VCaP (cell line): ENCODE results near the gene LRRC70.
"Not testable (repeated sequence)": the region's sequence is repeated elsewhere in the genome, so short reads cannot be mapped to it uniquely, and the experiment has no call there.

Experiments
- H3K27ac ChIP-seq: fragments of 450-650 bp; 2 replicates; pipeline ENCODE4 v1.5.1; 2017
- TF ChIP-seq, protein P1 (sequence below): fragments of 450-650 bp; conservative IDR thresholded peaks from 2 replicates; pipeline ENCODE4 v1.5.1; 2017; ENCODE audit warnings: mild to moderate bottlenecking, moderate library complexity

The LRRC70 gene

DNA sequence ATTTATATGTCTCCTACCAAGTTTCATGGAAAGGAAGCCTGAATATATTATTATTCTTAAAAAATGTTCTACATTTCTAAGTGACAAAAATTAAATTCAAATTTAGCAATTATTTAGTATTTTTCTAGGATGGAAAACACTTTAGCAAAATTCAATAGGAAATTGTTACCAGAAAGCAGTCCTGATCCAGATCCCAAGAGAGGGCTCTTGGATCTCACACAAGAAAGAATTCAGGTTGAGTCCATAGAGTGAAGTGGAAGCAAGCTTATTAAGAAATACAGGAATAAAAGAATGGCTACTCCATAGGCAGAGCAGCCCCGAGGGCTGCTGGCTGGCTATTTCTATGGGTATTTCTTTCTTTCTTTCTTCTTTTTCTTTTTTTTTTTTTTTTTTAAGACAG, 44.7 kb downstream of the LRRC70 start:
- no peak overlapping the region for H3K27ac ChIP-seq
- TF ChIP-seq, protein P1, sequence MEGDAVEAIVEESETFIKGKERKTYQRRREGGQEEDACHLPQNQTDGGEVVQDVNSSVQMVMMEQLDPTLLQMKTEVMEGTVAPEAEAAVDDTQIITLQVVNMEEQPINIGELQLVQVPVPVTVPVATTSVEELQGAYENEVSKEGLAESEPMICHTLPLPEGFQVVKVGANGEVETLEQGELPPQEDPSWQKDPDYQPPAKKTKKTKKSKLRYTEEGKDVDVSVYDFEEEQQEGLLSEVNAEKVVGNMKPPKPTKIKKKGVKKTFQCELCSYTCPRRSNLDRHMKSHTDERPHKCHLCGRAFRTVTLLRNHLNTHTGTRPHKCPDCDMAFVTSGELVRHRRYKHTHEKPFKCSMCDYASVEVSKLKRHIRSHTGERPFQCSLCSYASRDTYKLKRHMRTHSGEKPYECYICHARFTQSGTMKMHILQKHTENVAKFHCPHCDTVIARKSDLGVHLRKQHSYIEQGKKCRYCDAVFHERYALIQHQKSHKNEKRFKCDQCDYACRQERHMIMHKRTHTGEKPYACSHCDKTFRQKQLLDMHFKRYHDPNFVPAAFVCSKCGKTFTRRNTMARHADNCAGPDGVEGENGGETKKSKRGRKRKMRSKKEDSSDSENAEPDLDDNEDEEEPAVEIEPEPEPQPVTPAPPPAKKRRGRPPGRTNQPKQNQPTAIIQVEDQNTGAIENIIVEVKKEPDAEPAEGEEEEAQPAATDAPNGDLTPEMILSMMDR = no peak

DNA sequence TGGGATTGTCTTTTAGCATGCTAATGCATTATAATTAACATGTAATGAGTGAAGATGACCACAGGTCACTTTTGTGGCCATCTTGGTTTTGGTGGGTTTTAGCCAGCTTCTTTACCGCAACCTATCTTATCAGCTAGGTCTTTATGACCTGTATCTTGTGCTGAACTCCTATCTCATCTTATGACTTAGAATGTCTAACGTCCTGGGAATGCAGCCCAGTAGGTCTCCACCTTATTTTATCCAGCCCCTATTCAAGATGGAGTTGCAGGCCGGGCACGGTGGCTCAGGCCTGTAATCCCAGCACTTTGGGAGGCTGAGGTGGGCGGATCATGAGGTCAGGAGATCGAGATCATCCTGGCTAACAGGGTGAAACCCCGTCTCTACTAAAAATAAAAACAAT, 45.8 kb downstream of the LRRC70 start:
- not testable (repeated sequence) for H3K27ac ChIP-seq

- TF ChIP-seq, protein P1 = no peak
- H3K27ac ChIP-seq = no peak overlapping the region
These were observed 47.9 kb downstream of the LRRC70 start for GRCh38 chr5:62626534-62626933.

DNA sequence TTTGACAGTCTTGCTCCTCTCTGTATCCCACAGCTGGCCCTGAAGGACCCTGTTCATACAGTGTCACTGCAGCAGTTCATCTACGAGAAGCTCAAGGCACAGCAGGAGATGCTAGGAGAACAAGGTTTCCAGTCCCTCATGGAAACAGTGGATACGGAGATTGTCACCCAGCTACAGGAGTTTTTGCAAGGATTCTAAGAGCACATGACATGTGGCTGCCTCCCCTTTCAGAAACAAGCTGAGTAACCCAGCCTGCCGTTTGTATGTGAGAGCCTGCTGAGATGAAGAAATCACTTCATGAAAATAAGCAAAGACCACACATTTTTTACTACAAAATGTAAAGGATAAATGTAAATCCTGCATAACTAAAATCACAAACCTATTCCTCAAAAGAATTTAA, 48.5 kb downstream of the LRRC70 start:
- H3K27ac ChIP-seq = no peak overlapping the region
- TF ChIP-seq, protein P1 = no peak

DNA sequence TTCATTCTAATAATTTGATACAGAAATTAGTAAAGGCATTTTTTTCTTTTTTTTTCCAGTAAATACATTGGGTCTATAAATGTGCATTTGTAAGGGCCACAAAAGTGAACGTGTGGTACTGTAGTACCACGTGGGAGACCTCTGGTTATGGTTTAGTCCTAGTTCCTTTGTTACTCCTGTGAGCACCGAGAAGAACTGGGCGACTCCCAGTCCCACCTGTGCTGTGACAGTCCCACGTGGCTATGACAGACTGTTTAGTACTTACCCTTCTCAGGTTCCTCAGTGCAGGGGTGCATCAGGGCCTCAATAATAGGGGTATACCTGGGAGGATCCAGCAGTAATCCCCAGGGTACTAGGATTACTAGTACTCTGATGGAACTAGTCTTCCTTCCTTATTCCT, 49.3 kb downstream of the LRRC70 start:
- TF ChIP-seq, protein P1 = no peak
- no peak overlapping the region for H3K27ac ChIP-seq
